Fibroblast of pulmonary artery (primary cell): ENCODE measurements around the gene RHOXF1.
"Not testable (repeated sequence)": the region's sequence is repeated elsewhere in the genome, so short reads cannot be mapped to it uniquely, and the experiment has no call there.

Source experiments
- DNase-seq: peaks from one replicate; pipeline ENCODE4 v3.0.0-alpha.2; 2010; ENCODE audit warnings: low read depth
- H3K4me3 ChIP-seq: replicated peaks from 2 replicates; pipeline ENCODE4 v1.5.1; 2011; ENCODE audit warnings: low read depth, mild to moderate bottlenecking, control low read depth, low read length, moderate library complexity
- CTCF ChIP-seq: IDR thresholded peaks from 2 replicates; pipeline ENCODE4 v1.5.1; 2011; ENCODE audit warnings: mild to moderate bottlenecking, control low read depth, low read length, inconsistent platforms; ENCODE audit errors: missing control alignments

RHOXF1 gene

GRCh38 chrX:120115438-120115963, at the start of gene RHOXF1:
RHOXF1 (minus strand) TSS chrX:120115913; CDS start chrX:120115862, 51 bp downstream.
- DNase-seq: no peak
- no peak for TF ChIP-seq CTCF
- no peak within 1 kb of the TSS for H3K4me3 ChIP-seq

- not testable (repeated sequence) for DNase-seq, H3K4me3 ChIP-seq
These were observed 43.4 kb upstream of the RHOXF1 start for GRCh38 chrX:120159086-120159485.

- H3K4me3 ChIP-seq, DNase-seq: not testable (repeated sequence)
These were observed 42.6 kb upstream of the RHOXF1 start, which contains the start of gene RHOXF2 for GRCh38 chrX:120158313-120158712. RHOXF2 (plus strand) TSS chrX:120158613; CDS start chrX:120158751, 138 bp downstream.

- not testable (repeated sequence) for DNase-seq, H3K4me3 ChIP-seq
These were observed 34.5 kb upstream of the RHOXF1 start for GRCh38 chrX:120150109-120150744.

GRCh38 chrX:120147537-120147936, 31.8 kb upstream of the RHOXF1 start:
- DNase-seq: no peak
- H3K4me3 ChIP-seq: no peak overlapping the region
- TF ChIP-seq CTCF: no peak

GRCh38 chrX:120146323-120146722, 30.6 kb upstream of the RHOXF1 start:
- not testable (repeated sequence) for DNase-seq, H3K4me3 ChIP-seq

GRCh38 chrX:120145295-120145925, 29.7 kb upstream of the RHOXF1 start:
- no peak for DNase-seq
- TF ChIP-seq CTCF: no peak
- no peak overlapping the region for H3K4me3 ChIP-seq

GRCh38 chrX:120144178-120144844, 28.6 kb upstream of the RHOXF1 start:
- DNase-seq: no peak
- H3K4me3 ChIP-seq: no peak overlapping the region
- TF ChIP-seq CTCF: no peak
